ENCODE measurements around the gene RTEL1.
"Not testable (repeated sequence)": the region's sequence is repeated elsewhere in the genome, so short reads cannot be mapped to it uniquely, and the experiment has no call there.

The RTEL1 gene

DNA sequence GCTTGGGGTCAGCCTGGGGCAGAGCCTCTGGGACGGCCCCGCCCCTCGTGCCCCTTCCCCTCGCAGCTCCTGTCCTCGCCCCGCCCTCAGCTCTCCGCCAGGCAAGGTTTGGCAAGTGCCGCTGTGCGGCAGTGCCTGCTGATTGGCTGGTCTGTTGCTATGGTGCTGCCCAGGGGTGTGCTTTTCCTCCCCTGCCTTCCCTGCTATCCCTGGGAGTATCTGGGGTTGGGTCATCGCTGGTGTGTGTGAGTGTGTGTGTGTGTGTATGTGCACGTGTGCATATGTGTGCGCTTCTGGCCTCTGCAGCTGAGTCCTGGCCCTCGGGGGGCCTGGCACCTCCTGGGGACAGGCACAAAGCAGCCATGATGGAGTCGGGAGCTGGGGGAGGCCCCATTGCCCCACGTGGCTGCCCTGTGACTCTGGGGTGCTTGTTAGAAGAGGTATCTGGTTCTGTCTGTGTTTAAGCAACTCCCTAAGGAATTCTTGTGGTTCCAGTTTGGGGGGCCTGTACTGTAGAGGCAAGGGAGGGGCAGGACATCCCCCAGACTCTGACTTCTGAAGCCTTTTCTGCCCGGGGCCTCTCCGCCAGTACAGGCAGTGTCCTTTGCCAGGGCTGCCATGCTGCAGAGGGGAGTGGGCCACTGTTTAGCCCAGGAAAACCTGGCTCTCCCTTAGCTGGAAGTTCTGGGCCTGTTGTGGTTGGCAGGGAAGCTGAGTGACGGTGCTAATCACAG, 6.9 kb downstream of the RTEL1 start:
- DNase-seq (ENCODE audit: low read depth in 1 of 2, low spot score in 1 of 2): no peak

DNA sequence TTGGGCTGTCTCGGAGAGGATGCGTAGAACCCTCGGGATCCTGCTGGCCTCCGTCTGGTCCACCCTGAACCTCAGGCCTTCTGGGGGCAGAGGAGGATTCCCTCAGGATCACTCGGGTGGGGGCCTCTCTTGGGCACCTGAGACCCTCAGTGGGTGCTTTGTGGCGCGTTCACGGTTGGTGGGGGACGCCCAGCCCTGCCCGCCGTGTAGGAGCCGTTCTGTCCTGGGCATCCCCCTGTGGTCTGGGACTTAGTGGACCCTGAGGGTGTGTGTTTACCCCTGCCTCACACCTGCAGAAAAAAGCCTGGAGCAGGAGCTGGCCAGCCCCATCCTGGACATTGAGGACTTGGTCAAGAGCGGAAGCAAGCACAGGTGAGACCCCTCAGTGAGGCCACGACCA, 7.6 kb downstream of the RTEL1 start:
- no peak for DNase-seq (ENCODE audit: low read depth in 1 of 2, low spot score in 1 of 2)

- DNase-seq (ENCODE audit: low read depth in 1 of 2, low spot score in 1 of 2): no peak
Observed at GRCh38 chr20:63667858-63668257, 9.7 kb downstream of the RTEL1 start.

DNA sequence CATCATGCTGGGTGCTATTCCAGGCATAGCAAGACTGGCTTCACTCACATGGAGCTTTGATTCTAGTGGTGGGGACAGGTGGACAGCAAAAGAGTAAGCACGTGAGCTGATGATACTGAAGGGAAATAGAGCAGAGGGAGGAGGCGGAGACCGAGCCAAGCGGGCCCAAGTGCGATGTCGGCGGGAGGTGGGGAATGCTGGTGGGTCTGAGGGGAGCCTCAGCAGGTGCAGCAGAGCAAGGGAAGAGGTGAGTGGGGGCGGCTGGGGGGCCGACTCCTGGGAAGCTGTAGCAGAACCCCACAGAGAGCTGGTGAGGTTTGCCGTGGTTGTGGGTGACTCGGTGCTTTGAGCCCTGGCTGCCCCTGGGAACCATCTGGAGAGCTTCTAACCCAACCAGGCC, 10.2 kb downstream of the RTEL1 start:
- no peak for DNase-seq (ENCODE audit: low read depth in 1 of 2, low spot score in 1 of 2)

- DNase-seq (ENCODE audit: low read depth in 1 of 2, low spot score in 1 of 2): not testable (repeated sequence)
Observed at GRCh38 chr20:63671695-63672094, 13.6 kb downstream of the RTEL1 start.

GRCh38 chr20:63672666-63673065, 14.6 kb downstream of the RTEL1 start:
- DNase-seq (ENCODE audit: low read depth in 1 of 2, low spot score in 1 of 2): no peak

GRCh38 chr20:63673951-63674350, 15.8 kb downstream of the RTEL1 start:
- no peak for DNase-seq (ENCODE audit: low read depth in 1 of 2, low spot score in 1 of 2)

DNA sequence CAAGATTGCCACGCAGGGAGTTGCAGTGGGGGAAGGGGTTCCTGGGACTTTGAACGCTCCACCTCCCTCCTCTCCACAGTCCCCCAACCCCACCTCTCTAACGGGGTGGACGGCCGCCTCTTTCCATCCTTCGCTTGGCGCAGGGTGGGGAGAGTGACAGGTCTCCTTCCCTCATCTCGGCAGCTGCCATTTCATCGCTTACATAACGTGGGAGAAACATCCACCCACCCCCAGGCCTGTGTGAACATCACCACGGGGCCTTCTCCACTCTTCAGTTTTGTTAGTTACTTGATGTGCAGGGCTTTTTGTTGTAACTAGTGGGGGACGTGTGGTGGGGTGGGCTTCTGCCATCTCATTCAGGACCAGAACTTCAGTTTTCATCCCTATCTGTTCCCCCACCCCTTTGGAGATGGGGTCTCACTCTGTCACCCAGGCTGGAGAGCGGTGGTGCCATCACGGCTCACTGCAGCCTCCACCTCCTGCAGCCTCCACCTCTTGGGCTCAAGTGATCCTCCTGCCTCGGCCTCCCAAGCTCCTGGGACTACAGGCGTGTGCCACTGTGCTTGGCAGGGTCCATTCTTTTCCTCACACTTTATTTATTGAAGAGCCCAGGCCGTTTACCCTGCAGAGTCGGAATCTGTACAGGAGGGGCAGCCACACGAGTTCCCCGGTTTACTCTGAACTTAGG, 17.7 kb downstream of the RTEL1 start:
- no peak for DNase-seq (ENCODE audit: low read depth in 1 of 2, low spot score in 1 of 2)

GRCh38 chr20:63678071-63678470, 20.0 kb downstream of the RTEL1 start:
- no peak for DNase-seq (ENCODE audit: low read depth in 1 of 2, low spot score in 1 of 2)

DNA sequence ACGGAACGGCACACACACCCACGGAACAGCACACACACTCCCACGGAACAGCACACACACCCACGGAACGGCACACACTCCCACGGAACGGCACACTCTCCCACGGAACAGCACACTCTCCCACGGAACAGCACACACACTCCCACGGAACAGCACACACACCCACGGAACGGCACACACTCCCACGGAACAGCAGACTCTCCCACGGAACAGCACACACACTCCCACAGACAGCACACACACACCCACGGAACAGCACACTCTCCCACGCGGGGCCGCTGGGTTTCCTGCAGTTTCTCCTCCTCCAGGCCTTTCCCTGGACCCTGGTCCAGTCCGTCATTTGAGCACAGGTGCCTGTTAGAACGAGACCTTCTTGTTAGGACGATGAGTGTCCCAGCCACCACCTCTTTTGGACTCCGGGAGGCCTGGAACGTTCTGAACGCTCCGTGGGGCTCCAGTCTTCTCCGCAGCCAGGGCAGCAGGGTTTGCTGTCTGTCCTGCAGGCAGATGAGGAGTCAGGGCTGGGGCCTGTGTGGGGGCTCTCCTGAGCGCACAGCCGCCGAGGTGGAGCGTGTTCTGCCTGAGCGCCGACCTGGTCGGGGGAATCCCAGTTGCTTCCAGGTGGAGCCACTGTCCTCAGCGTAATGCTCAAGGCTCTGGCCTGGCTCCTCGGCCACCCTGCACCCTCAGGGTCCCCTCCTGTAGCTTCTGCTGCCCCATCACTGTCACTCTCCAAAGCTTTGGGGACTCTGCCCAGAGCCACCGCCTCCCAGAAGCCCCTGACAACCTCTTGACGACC, 20.8 kb downstream of the RTEL1 start:
- DNase-seq (ENCODE audit: low read depth in 1 of 2, low spot score in 1 of 2): no peak

GRCh38 chr20:63679799-63680305, 21.7 kb downstream of the RTEL1 start:
- no peak for DNase-seq (ENCODE audit: low read depth in 1 of 2, low spot score in 1 of 2)

DNA sequence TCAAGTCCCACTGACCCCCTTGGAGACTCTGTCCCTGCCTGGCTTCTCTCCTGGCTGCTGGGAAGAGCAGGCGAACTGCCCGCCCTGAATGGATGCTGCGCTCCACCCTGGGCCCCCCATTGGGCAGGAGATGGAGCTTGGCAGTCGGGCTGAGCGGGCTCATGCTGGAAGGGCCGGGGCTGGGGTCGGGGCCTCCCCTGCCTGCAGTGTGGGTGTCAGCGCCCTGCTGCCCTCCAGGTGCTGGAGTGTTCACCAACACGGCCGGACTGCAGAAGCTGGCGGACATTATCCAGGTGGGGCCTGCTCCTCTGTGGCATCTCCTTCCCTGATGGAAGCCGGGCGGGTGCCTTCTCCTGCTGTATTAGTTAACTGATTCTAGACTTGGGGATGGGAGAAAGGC, 22.3 kb downstream of the RTEL1 start:
- DNase-seq (ENCODE audit: low read depth in 1 of 2, low spot score in 1 of 2): no peak

- no peak for DNase-seq (ENCODE audit: low read depth in 1 of 2, low spot score in 1 of 2)
Observed at GRCh38 chr20:63680857-63681608, 22.9 kb downstream of the RTEL1 start.

GRCh38 chr20:63681609-63682142, 23.6 kb downstream of the RTEL1 start:
- no peak for DNase-seq (ENCODE audit: low read depth in 1 of 2, low spot score in 1 of 2)

DNA sequence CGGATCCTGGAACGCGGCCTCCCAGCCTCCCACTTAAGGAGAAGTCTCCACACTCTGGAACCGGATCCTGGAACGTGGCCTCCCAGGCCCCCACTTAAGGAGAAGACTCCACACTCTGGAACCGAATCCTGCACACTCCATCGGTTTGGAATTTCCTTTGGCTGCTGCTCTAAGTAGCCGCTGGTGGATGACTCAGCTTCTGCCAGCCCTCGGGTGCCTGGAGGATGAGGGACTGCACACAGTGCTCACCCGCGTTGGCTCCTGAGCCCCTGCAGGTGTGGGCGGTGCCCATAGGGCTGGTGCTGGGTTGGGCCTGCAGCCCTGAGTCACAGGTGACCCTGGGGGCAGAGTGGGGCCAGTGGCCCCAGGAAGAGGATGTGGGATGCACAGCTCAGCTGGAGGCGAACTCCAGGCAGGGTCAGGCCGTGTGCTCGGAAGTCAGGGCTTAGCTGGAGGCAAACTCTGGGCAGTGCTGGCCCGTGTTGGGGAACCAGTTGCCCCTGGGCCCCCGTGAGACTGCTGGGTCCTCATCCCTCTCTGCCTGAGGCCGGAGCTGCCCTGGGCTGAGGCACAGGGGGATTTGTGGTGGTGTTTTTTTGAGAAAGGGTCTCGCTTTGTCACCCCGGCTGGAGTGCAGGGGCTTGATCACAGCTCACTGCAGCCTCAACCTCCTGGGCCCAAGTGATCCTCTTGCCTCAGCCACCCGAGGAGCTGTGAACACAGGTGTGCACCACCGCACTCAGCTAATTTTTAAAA, 24.4 kb downstream of the RTEL1 start:
- DNase-seq (ENCODE audit: low read depth in 1 of 2, low spot score in 1 of 2): no peak

DNA sequence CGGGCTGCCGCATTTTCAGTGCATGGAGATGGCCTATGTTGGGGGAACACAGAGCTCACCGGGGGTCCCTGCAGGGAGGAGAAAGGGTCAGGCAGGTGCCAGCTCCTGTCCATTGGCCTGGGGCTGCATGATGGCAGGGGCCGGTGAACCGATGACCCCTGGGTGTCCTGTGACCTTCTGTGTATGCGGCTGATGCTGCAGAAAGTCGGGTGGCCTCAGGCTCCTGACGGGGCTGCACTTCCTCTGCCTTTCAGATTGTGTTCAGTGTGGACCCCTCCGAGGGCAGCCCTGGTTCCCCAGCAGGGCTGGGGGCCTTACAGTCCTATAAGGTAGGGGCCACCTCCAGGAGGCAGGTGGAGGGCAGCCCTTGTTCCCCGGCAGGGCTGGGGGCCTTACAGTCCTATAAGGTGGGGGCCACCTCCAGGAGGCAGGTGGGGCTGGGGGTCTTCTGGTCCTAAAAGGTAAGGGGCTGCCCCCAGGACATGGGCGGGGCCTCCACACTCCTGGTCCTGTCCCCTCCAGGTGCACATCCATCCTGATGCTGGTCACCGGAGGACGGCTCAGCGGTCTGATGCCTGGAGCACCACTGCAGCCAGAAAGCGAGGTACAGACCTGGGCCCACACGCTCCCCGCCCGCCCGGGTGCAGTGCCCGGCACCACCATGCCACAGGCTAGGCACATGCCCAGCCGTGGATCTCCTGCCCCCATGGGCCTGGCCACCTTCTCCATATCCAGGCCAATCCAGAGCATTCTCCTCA, 27.3 kb downstream of the RTEL1 start:
- no peak for DNase-seq (ENCODE audit: low read depth in 1 of 2, low spot score in 1 of 2)

DNA sequence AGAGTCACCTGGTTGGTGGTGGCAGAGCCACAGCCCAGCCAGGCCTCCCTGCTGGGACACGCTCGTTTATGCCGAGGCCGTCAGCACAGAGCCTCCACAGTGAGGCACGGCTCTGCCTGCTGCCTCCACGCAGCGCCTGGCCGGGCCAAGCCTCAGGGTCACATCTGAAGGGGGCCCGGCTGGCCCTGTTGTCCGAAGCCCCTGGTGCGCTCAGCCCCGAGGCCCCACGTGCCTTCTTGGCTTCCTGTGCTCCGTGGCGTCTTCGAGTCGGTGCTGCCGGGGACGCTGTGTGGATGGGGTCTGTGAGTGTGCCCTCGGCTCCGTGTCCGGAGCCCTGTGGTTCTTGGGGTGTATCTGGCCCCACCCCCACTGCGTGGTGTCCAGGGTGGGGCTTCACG, 28.0 kb downstream of the RTEL1 start:
- no peak for DNase-seq (ENCODE audit: low read depth in 1 of 2, low spot score in 1 of 2)

- DNase-seq (ENCODE audit: low read depth in 1 of 2, low spot score in 1 of 2): no peak
Observed at GRCh38 chr20:63686492-63687321, 28.6 kb downstream of the RTEL1 start.

Measured in activated T-helper 1 cell treated with anti-CD3 and anti-CD28 coated beads, Interleukin-2, amount 50 U/mL, for 16 hours (primary cell).